Measurements from ENCODE around the gene DCXR. TPM values are rescaled to one million over a fixed set of nuclear protein-coding genes. Genes with fewer than 3 reads are reported as not detected.

The DCXR gene
- total and polyA plus RNA-seq, 2 of the 13 experiments (the other 11 are each of a cell fraction or from before 2014, with no cell fraction given), result 287 to 311 TPM

DNA sequence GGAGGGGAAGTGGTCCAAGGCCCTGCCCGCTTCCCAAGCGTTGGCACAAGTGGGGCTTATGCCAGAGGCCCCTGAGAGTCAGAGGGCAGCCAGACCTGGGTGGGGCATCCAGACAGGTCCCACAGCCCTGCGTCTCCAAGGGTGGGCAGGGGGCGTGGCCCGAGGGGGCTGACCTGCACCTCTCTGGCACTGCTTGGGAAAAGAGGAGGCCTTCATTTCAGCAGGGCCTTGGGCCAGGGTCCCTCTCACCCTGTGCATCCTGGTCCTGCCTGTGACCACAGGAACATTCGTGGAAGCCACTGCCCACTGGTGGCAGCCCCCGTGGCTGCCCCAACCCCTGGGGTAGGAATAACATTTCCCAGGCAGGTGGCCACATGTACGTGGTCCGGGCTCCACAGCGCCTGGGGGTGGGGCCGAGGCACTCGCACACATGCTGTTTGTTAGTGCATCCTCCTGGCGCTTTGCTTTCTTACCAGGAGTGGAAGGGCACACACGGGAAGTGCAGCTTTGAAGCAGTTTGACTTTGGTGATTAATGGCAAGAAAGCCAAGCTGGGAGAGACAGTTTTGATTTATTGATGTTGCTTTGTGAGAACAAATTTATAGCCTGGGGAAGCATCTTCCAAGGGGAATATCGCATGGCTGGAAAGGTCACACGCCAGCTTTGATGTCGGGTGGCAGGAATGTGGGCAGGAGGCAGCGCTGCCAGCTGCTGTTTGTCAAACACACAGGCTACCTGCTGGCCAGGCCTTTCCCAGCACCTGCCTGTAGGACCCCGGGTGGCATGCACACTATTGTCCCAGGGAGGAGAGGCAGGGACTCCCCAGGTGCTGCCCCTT, 19.1 kb downstream of the DCXR start (continued):
- 0 out of 2 replicates have a peak, but pooled peaks have one; percentile 40 for TF ChIP-seq REL (CRISPR knock-in tag; conservative IDR thresholded peaks at IDR 0.05)
- TF ChIP-seq, protein P1, sequence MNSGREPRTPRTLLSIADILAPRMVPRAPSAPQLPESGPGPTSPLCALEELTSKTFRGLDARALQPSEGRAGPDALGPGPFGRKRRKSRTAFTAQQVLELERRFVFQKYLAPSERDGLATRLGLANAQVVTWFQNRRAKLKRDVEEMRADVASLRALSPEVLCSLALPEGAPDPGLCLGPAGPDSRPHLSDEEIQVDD (CRISPR knock-in tag; IDR thresholded peaks at IDR 0.05; ENCODE audit: borderline replicate concordance), result no peak
- no peak for TF ChIP-seq SMARCC2 (IDR thresholded peaks at IDR 0.05)
- no peak for TF ChIP-seq ZNF333 (CRISPR knock-in tag; IDR thresholded peaks at IDR 0.05; ENCODE audit: borderline replicate concordance)
- TF ChIP-seq ZNF430 (CRISPR knock-in tag; IDR thresholded peaks at IDR 0.05), result no peak
- TF ChIP-seq AGO2 (optimal IDR thresholded peaks at IDR 0.05; ENCODE audit: low read depth, low read length), result peak; percentile 99
- TF ChIP-seq WIZ (CRISPR knock-in tag; IDR thresholded peaks at IDR 0.05), result no peak
- TF ChIP-seq, protein P2, sequence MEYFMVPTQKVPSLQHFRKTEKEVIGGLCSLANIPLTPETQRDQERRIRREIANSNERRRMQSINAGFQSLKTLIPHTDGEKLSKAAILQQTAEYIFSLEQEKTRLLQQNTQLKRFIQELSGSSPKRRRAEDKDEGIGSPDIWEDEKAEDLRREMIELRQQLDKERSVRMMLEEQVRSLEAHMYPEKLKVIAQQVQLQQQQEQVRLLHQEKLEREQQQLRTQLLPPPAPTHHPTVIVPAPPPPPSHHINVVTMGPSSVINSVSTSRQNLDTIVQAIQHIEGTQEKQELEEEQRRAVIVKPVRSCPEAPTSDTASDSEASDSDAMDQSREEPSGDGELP (IDR thresholded peaks at IDR 0.05; ENCODE audit: borderline replicate concordance, low read depth), result no peak
- TF ChIP-seq, protein P3, sequence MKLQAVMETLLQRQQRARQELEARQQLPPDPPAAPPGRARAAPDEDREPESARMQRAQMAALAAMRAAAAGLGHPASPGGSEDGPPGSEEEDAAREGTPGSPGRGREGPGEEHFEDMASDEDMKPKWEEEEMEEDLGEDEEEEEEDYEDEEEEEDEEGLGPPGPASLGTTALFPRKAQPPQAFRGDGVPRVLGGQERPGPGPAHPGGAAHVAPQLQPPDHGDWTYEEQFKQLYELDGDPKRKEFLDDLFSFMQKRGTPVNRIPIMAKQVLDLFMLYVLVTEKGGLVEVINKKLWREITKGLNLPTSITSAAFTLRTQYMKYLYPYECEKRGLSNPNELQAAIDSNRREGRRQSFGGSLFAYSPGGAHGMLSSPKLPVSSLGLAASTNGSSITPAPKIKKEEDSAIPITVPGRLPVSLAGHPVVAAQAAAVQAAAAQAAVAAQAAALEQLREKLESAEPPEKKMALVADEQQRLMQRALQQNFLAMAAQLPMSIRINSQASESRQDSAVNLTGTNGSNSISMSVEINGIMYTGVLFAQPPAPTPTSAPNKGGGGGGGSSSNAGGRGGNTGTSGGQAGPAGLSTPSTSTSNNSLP (IDR thresholded peaks at IDR 0.05; ENCODE audit: low read depth, low read length), result no peak
- TF ChIP-seq, protein P4, sequence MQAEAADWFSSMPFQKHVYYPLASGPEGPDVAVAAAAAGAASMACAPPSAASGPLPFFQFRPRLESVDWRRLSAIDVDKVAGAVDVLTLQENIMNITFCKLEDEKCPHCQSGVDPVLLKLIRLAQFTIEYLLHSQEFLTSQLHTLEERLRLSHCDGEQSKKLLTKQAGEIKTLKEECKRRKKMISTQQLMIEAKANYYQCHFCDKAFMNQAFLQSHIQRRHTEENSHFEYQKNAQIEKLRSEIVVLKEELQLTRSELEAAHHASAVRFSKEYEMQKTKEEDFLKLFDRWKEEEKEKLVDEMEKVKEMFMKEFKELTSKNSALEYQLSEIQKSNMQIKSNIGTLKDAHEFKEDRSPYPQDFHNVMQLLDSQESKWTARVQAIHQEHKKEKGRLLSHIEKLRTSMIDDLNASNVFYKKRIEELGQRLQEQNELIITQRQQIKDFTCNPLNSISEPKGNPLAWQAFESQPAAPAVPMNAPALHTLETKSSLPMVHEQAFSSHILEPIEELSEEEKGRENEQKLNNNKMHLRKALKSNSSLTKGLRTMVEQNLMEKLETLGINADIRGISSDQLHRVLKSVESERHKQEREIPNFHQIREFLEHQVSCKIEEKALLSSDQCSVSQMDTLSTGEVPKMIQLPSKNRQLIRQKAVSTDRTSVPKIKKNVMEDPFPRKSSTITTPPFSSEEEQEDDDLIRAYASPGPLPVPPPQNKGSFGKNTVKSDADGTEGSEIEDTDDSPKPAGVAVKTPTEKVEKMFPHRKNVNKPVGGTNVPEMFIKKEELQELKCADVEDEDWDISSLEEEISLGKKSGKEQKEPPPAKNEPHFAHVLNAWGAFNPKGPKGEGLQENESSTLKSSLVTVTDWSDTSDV (CRISPR knock-in tag; IDR thresholded peaks at IDR 0.05), result 0 out of 2 replicates have a peak, but pooled peaks have one; percentile 33
- TF ChIP-seq HES4 (CRISPR knock-in tag; IDR thresholded peaks at IDR 0.05; ENCODE audit: borderline replicate concordance), result peak; percentile 12; the same call in 1 of the 2 replicates
